ENCODE measurements around the gene A1CF.
"Not testable (repeated sequence)": the region's sequence is repeated elsewhere in the genome, so short reads cannot be mapped to it uniquely, and the experiment has no call there.

The A1CF gene

GRCh38 chr10:50782017-50782416 lies 103.4 kb downstream of the A1CF start:
- not testable (repeated sequence) for H3K36me3 ChIP-seq (ENCODE audit: insufficient read depth, low read length); H3K9me3 ChIP-seq (ENCODE audit: low read length); H3K9ac ChIP-seq (ENCODE audit: low read length); H3K4me1 ChIP-seq (ENCODE audit: insufficient read depth, low read length); H3K4me3 ChIP-seq (ENCODE audit: low read depth in 1 of 2, low read length in 2 of 2); H3K27me3 ChIP-seq (ENCODE audit: control insufficient read depth in 1 of 2, insufficient read depth in 2 of 2, low read length in 2 of 2); H3K27ac ChIP-seq (ENCODE audit: low read depth, low read length)

- not testable (repeated sequence) for H3K9ac ChIP-seq (ENCODE audit: low read length); H3K4me3 ChIP-seq (ENCODE audit: low read depth in 1 of 2, low read length in 2 of 2); H3K27ac ChIP-seq (ENCODE audit: low read depth, low read length); H3K27me3 ChIP-seq (ENCODE audit: control insufficient read depth in 1 of 2, insufficient read depth in 2 of 2, low read length in 2 of 2); H3K36me3 ChIP-seq (ENCODE audit: insufficient read depth, low read length); H3K9me3 ChIP-seq (ENCODE audit: low read length); H3K4me1 ChIP-seq (ENCODE audit: insufficient read depth, low read length)
These were observed 105.4 kb downstream of the A1CF start for GRCh38 chr10:50780036-50780435.

DNA sequence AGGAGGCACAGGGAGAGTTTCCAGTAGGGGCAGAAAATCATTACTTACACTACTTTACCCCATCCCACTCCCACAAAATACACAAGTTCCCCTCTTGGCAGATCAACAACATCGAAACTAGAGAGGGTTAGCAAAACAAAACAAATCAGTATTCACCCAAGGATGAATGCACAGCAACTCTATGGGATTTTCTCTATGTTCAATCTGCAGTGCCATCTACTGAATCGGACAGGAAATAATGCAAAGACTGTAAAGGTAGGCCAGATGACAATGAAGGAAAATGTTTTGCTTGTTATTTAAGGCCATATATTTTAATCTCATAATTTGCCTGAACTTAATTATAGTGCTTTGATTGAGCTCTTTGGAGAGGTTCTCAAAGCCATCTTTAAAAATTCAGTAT lies 110.6 kb downstream of the A1CF start:
- not testable (repeated sequence) for H3K27ac ChIP-seq (ENCODE audit: low read depth, low read length); H3K4me1 ChIP-seq (ENCODE audit: insufficient read depth, low read length); H3K4me3 ChIP-seq (ENCODE audit: low read depth in 1 of 2, low read length in 2 of 2); H3K27me3 ChIP-seq (ENCODE audit: control insufficient read depth in 1 of 2, insufficient read depth in 2 of 2, low read length in 2 of 2); H3K36me3 ChIP-seq (ENCODE audit: insufficient read depth, low read length); H3K9me3 ChIP-seq (ENCODE audit: low read length); H3K9ac ChIP-seq (ENCODE audit: low read length)

- not testable (repeated sequence) for H3K27me3 ChIP-seq (ENCODE audit: control insufficient read depth in 1 of 2, insufficient read depth in 2 of 2, low read length in 2 of 2); H3K36me3 ChIP-seq (ENCODE audit: insufficient read depth, low read length); H3K27ac ChIP-seq (ENCODE audit: low read depth, low read length); H3K9ac ChIP-seq (ENCODE audit: low read length); H3K4me1 ChIP-seq (ENCODE audit: insufficient read depth, low read length); H3K4me3 ChIP-seq (ENCODE audit: low read depth in 1 of 2, low read length in 2 of 2); H3K9me3 ChIP-seq (ENCODE audit: low read length)
These were observed 113.4 kb downstream of the A1CF start for GRCh38 chr10:50772042-50772441.

GRCh38 chr10:50766774-50767513 lies 118.5 kb downstream of the A1CF start:
- not testable (repeated sequence) for H3K4me1 ChIP-seq (ENCODE audit: insufficient read depth, low read length); H3K9ac ChIP-seq (ENCODE audit: low read length); H3K4me3 ChIP-seq (ENCODE audit: low read depth in 1 of 2, low read length in 2 of 2); H3K27me3 ChIP-seq (ENCODE audit: control insufficient read depth in 1 of 2, insufficient read depth in 2 of 2, low read length in 2 of 2); H3K36me3 ChIP-seq (ENCODE audit: insufficient read depth, low read length); H3K27ac ChIP-seq (ENCODE audit: low read depth, low read length); H3K9me3 ChIP-seq (ENCODE audit: low read length)

Measured in muscle layer of colon (tissue), 2 donors.